ENCODE results near the gene UQCC5.

GRCh38 chr3:52561028-52561747, 24.8 kb downstream of the UQCC5 start:
- TF ChIP-seq, protein P1, sequence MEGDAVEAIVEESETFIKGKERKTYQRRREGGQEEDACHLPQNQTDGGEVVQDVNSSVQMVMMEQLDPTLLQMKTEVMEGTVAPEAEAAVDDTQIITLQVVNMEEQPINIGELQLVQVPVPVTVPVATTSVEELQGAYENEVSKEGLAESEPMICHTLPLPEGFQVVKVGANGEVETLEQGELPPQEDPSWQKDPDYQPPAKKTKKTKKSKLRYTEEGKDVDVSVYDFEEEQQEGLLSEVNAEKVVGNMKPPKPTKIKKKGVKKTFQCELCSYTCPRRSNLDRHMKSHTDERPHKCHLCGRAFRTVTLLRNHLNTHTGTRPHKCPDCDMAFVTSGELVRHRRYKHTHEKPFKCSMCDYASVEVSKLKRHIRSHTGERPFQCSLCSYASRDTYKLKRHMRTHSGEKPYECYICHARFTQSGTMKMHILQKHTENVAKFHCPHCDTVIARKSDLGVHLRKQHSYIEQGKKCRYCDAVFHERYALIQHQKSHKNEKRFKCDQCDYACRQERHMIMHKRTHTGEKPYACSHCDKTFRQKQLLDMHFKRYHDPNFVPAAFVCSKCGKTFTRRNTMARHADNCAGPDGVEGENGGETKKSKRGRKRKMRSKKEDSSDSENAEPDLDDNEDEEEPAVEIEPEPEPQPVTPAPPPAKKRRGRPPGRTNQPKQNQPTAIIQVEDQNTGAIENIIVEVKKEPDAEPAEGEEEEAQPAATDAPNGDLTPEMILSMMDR (IDR thresholded peaks at IDR 0.05): no peak
- TF ChIP-seq POLR2A (IDR thresholded peaks at IDR 0.05): no peak

Data from uterus (tissue), 2 donors.